ENCODE data around the gene HBA2. TPM values are rescaled to one million over a fixed set of nuclear protein-coding genes. Genes with fewer than 3 reads are reported as not detected.
A peak's percentile ranks its signal among the peaks of the same experiment; 100 is the strongest.

The HBA2 gene
- total RNA-seq, 4 donors from 2014 or later, result 1.3 to 348 (median 64.4) TPM

DNA sequence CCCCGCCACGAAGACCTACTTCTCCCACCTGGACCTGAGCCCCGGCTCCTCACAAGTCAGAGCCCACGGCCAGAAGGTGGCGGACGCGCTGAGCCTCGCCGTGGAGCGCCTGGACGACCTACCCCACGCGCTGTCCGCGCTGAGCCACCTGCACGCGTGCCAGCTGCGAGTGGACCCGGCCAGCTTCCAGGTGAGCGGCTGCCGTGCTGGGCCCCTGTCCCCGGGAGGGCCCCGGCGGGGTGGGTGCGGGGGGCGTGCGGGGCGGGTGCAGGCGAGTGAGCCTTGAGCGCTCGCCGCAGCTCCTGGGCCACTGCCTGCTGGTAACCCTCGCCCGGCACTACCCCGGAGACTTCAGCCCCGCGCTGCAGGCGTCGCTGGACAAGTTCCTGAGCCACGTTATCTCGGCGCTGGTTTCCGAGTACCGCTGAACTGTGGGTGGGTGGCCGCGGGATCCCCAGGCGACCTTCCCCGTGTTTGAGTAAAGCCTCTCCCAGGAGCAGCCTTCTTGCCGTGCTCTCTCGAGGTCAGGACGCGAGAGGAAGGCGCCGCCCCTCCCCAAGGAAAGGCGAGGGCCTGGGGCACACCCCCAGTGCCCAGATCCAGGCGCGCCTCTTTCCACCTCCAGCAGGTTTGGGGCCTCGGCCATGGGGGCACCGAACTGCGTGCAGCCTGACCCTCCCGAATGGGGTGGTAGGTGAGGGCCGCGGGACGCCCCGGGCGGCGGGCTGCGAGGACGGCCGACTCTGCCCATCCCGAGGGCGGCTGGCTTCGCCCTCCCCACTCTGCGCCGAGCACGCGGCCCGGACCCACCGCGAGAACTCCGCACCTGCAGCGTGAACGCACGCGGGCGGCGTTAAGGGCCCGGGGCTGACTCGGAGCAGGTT, 8.2 kb downstream of the HBA2 start:
- TF ChIP-seq POLR2A (IDR thresholded peaks at IDR 0.05), result no peak
- TF ChIP-seq, protein P1, sequence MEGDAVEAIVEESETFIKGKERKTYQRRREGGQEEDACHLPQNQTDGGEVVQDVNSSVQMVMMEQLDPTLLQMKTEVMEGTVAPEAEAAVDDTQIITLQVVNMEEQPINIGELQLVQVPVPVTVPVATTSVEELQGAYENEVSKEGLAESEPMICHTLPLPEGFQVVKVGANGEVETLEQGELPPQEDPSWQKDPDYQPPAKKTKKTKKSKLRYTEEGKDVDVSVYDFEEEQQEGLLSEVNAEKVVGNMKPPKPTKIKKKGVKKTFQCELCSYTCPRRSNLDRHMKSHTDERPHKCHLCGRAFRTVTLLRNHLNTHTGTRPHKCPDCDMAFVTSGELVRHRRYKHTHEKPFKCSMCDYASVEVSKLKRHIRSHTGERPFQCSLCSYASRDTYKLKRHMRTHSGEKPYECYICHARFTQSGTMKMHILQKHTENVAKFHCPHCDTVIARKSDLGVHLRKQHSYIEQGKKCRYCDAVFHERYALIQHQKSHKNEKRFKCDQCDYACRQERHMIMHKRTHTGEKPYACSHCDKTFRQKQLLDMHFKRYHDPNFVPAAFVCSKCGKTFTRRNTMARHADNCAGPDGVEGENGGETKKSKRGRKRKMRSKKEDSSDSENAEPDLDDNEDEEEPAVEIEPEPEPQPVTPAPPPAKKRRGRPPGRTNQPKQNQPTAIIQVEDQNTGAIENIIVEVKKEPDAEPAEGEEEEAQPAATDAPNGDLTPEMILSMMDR (IDR thresholded peaks at IDR 0.05), result peak in 1 of 3 donors; percentile 16
- 0 to 2% methylated on average over 29 to 58 of the region's 89 CpGs for WGBS, 2 donors
- intact Hi-C loops (cut with DNase I; ENCODE audit: low total_unique reads), result loop anchor here (5.0 kb wide), 1 partner anchor 74 kb away; no protein-coding TSS in a partner anchor
- no peak for DNase-seq (ENCODE audit: low spot score in 2 of 2)
- H3K4me3 ChIP-seq (ENCODE audit: low read depth, poor library complexity, severe bottlenecking), result no peak overlapping the region

DNA sequence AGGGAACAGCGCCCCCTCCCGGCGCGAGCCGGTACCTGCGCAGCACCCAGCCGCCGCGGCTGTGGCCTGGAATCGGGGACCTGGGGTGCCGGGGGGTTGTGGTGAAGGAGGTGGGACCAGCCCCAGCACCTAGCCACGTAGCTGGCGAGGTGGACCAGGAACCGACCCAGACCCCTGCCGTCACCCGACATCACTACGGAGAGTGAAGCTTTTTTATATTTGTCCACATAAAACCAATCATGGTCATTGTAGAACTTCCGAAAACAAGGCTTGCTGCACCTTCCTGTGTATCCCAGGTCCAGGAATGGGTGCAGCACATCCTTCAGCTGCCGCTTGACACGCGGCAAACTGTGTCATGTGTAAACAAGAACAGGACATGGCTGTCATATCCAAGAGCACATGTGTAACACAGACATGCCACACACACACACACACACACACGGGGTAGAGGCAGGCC, 8.9 kb downstream of the HBA2 start:
- no peak overlapping the region for H3K4me3 ChIP-seq (ENCODE audit: low read depth, poor library complexity, severe bottlenecking)
- peak; percentile 27 to 94 for DNase-seq (ENCODE audit: low spot score in 2 of 2)
- intact Hi-C loops (cut with DNase I; ENCODE audit: low total_unique reads), result loop anchor here (5.0 kb wide), 1 partner anchor 74 kb away; no protein-coding TSS in a partner anchor
- TF ChIP-seq, protein P1 (IDR thresholded peaks at IDR 0.05), result no peak
- no peak for TF ChIP-seq POLR2A (IDR thresholded peaks at IDR 0.05)
- WGBS, 2 donors, result 8 to 12% methylated on average over 13 of the region's 22 CpGs

DNA sequence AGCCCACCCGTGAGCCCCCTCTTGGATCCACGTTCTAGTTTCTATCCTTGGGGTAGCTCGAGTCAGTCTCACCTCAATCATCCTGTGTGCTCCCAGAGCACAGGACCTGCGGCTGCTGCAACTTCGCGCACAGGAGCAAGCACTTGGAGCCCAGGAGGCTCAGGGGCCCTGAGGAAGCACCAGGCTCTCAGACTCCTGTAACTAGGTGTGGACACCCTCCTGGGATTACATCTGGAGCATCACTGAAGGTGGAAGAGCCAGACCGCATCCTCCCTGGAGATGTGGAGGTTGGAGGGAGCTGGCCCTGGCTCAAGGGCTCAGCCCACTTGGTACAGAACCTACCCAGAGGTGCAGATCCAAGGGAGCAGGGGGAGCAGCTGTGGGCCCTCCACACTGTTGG, 10.3 kb downstream of the HBA2 start:
- WGBS, 2 donors, result 75 to 82% methylated on average over 7 of the region's 7 CpGs
- intact Hi-C loops (cut with DNase I; ENCODE audit: low total_unique reads), result loop anchor here (5.0 kb wide), 1 partner anchor 76 kb away; no protein-coding TSS in a partner anchor

DNA sequence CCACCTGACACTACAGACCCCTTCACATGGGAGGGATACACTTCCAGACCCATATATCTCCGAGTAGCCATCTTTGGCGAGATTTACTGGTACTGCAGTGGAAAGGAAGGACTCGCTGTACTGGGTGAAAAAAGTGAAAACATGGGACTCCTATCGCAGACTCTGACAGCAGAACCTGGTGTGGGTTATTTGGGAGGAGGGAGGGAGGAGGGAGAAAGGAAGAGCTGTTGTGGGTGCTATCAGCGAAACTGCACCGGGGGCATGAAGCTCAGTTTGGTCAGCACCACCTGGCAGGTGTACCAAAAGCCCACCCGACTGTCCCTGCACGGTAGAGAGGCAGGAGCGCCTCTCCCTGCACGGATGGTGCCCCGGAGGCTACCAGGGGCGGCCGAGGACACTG, 12.5 kb downstream of the HBA2 start:
- intact Hi-C loops (cut with DNase I; ENCODE audit: low total_unique reads), result no loop called here
- DNase-seq (ENCODE audit: low spot score in 2 of 2), result no peak
- TF ChIP-seq, protein P1 (IDR thresholded peaks at IDR 0.05), result no peak
- TF ChIP-seq POLR2A (IDR thresholded peaks at IDR 0.05), result no peak

More for the DNA sequence above, 10.3 kb downstream of the HBA2 start:
- no peak for DNase-seq (ENCODE audit: low spot score in 2 of 2)
- H3K4me3 ChIP-seq (ENCODE audit: low read depth, poor library complexity, severe bottlenecking), result no peak overlapping the region
- TF ChIP-seq POLR2A (IDR thresholded peaks at IDR 0.05), result no peak
- TF ChIP-seq, protein P1 (IDR thresholded peaks at IDR 0.05), result no peak

DNA sequence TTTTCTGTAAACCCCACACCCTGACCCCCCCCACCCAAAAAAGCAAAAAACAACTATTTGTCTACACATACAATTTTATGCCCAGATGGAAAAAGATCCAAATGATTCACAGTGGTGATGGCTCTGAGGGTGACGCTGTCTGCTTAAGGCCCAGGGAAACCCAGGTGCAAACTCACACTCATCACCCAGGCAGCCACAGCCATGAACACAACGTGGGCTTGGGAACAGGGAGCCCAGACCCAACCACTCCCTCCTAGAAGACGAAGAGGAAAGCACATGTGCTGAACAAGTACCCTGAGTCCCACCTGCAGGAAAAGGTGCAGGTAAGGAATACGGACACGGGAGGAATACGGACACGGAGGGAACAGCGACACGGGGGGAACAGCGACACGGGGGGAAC, 13.0 kb downstream of the HBA2 start:
- no peak overlapping the region for H3K4me3 ChIP-seq (ENCODE audit: low read depth, poor library complexity, severe bottlenecking)
- TF ChIP-seq POLR2A (IDR thresholded peaks at IDR 0.05), result no peak
- TF ChIP-seq, protein P1 (IDR thresholded peaks at IDR 0.05), result no peak
- no peak for DNase-seq (ENCODE audit: low spot score in 2 of 2)
- WGBS, 2 donors, result 69 to 73% methylated on average over 7 to 8 of the region's 11 CpGs
- intact Hi-C loops (cut with DNase I; ENCODE audit: low total_unique reads), result no loop called here

More for the DNA sequence above, 12.5 kb downstream of the HBA2 start:
- WGBS, 2 donors, result 78 to 84% methylated on average over 13 of the region's 13 CpGs
- no peak overlapping the region for H3K4me3 ChIP-seq (ENCODE audit: low read depth, poor library complexity, severe bottlenecking)

Data from lower leg skin (tissue), 4 donors.